Suprapubic skin (tissue), 4 donors: Measurements from ENCODE around the gene TNFRSF14. TPM values are rescaled to one million over a fixed set of nuclear protein-coding genes. Genes with fewer than 3 reads are reported as not detected.

Experiments used
- DNase-seq, 2 donors: peaks; one replicate each; pipeline ENCODE4 v3.0.0-alpha.2; 2019; ENCODE audit warnings: low spot score in 2 of 2
- H3K27ac ChIP-seq: fragments of 200-600 bp; sonication (generic); one replicate; pipeline ENCODE4 v1.5.1; 2019
- H3K27me3 ChIP-seq: fragments of 200-600 bp; sonication (generic); one replicate; pipeline ENCODE4 v1.5.1; 2019
- H3K36me3 ChIP-seq: fragments of 200-600 bp; sonication (generic); one replicate; pipeline ENCODE4 v1.5.1; 2019
- H3K4me1 ChIP-seq: fragments of 200-600 bp; sonication (generic); one replicate; pipeline ENCODE4 v1.5.1; 2019
- H3K4me3 ChIP-seq: fragments of 200-600 bp; sonication (generic); one replicate; pipeline ENCODE4 v1.5.1; 2019; ENCODE audit warnings: mild to moderate bottlenecking
- H3K9me3 ChIP-seq: fragments of 200-600 bp; sonication (generic); one replicate; pipeline ENCODE4 v1.5.1; 2019
- EP300 ChIP-seq: sonication (generic); formaldehyde crosslinking; IDR thresholded peaks from one replicate; pipeline ENCODE4 v1.6.1; 2017; ENCODE audit warnings: antibody characterized with exemption
- POLR2A ChIP-seq, 2 donors: fragments of 450-650 bp; IDR thresholded peaks; one replicate each; pipeline ENCODE4 v1.6.1; 2017; ENCODE audit warnings: antibody characterized with exemption in 2 of 2, mild to moderate bottlenecking in 2 of 2, moderate library complexity in 2 of 2
- POLR2AphosphoS5 ChIP-seq, 3 donors: sonication (generic); formaldehyde crosslinking; IDR thresholded peaks; one replicate each; pipeline ENCODE4 v1.6.1; 2017; ENCODE audit warnings: antibody characterized with exemption in 3 of 3
- WGBS: methylation state at CpG from one replicate; pipeline ENCODE4 v1.1.5; 2018; 5-methylcytosine and 5-hydroxymethylcytosine counted together
- total RNA-seq, 4 donors: library from RNA; depleted of rRNA; stranded (reverse); fragments of >200 nt; gene quantifications; one replicate each; pipeline ENCODE4 v1.1.0, GENCODE V29; 2016
- TF ChIP-seq, protein P1 (sequence below), 2 donors: fragments of 200-600 bp in 1 of 2; fragments of 450-650 bp in 1 of 2; sonication (generic) in 1 of 2; IDR thresholded peaks; one replicate each; pipeline ENCODE4 v1.5.1; 2016 to 2019; ENCODE audit warnings: antibody characterized with exemption in 2 of 2, mild to moderate bottlenecking in 1 of 2, moderate library complexity in 1 of 2

The TNFRSF14 gene
- total RNA-seq, 4 donors from 2014 or later, result 33.3 to 111 (median 60.9) TPM

- DNase-seq, result no peak
- no peaks in the 10 kb centered on the region for H3K9me3 ChIP-seq
- H3K27me3 ChIP-seq, result peaks cover 4% of the 10 kb centered on the region
- H3K4me1 ChIP-seq, result peaks cover 39% of the 10 kb centered on the region
- no peaks in the 10 kb centered on the region for H3K36me3 ChIP-seq
- H3K27ac ChIP-seq, result no peak overlapping the region
- TF ChIP-seq, protein P1, sequence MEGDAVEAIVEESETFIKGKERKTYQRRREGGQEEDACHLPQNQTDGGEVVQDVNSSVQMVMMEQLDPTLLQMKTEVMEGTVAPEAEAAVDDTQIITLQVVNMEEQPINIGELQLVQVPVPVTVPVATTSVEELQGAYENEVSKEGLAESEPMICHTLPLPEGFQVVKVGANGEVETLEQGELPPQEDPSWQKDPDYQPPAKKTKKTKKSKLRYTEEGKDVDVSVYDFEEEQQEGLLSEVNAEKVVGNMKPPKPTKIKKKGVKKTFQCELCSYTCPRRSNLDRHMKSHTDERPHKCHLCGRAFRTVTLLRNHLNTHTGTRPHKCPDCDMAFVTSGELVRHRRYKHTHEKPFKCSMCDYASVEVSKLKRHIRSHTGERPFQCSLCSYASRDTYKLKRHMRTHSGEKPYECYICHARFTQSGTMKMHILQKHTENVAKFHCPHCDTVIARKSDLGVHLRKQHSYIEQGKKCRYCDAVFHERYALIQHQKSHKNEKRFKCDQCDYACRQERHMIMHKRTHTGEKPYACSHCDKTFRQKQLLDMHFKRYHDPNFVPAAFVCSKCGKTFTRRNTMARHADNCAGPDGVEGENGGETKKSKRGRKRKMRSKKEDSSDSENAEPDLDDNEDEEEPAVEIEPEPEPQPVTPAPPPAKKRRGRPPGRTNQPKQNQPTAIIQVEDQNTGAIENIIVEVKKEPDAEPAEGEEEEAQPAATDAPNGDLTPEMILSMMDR (IDR thresholded peaks at IDR 0.05), result no peak
- TF ChIP-seq POLR2AphosphoS5 (IDR thresholded peaks at IDR 0.05) (no peak), EP300 (no peak), POLR2A (IDR thresholded peaks at IDR 0.05) (no peak)
- WGBS, result 90% methylated on average over 5 of the region's 5 CpGs
- H3K4me3 ChIP-seq, result no peak overlapping the region
Observed at GRCh38 chr1:2591233-2591580, 35.0 kb downstream of the TNFRSF14 start.

- no peaks in the 10 kb centered on the region for H3K9me3 ChIP-seq
- H3K27ac ChIP-seq, result no peak overlapping the region
- peak in 1 of 2 donors; percentile 54 for DNase-seq
- peaks cover 4% of the 10 kb centered on the region for H3K27me3 ChIP-seq
- TF ChIP-seq, protein P1 (IDR thresholded peaks at IDR 0.05), result no peak
- TF ChIP-seq EP300, result no peak
- no peak for TF ChIP-seq POLR2A (IDR thresholded peaks at IDR 0.05)
- no peak for TF ChIP-seq POLR2AphosphoS5 (IDR thresholded peaks at IDR 0.05)
- 94% methylated on average over 5 of the region's 12 CpGs for WGBS
- peaks cover 38% of the 10 kb centered on the region for H3K4me1 ChIP-seq
- H3K36me3 ChIP-seq, result no peaks in the 10 kb centered on the region
- no peak overlapping the region for H3K4me3 ChIP-seq
Observed at GRCh38 chr1:2591581-2592261, 35.5 kb downstream of the TNFRSF14 start.

DNA sequence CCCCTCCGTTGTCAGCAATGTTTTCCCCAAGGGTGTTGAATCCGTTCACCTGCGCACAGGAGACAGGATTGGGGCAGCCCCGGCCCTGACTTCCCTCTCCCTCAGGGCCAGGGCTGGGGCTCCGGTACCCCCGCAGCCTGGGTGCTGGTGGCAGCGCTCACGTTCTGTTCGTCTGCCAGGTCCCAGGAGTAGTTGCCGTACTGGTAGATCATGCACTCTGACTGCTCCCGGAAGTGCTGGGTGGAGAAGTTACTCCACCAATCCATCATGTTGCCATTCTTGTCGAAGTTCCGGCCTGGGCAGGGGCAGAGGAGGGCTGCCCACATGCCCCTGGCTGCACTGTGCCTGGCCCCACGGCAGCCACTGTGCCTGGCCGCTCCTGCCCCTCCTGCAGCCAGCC, 36.5 kb downstream of the TNFRSF14 start:
- H3K4me1 ChIP-seq, result peaks cover 29% of the 10 kb centered on the region
- H3K9me3 ChIP-seq, result no peaks in the 10 kb centered on the region
- no peak overlapping the region for H3K4me3 ChIP-seq
- H3K27ac ChIP-seq, result no peak overlapping the region
- DNase-seq, result peak in 1 of 2 donors; percentile 51
- H3K36me3 ChIP-seq, result no peaks in the 10 kb centered on the region
- TF ChIP-seq EP300, result no peak
- TF ChIP-seq, protein P1 (IDR thresholded peaks at IDR 0.05), result no peak
- TF ChIP-seq POLR2A (IDR thresholded peaks at IDR 0.05), result no peak
- TF ChIP-seq POLR2AphosphoS5 (IDR thresholded peaks at IDR 0.05), result no peak
- peaks cover 4% of the 10 kb centered on the region for H3K27me3 ChIP-seq
- WGBS, result 57% methylated on average over 6 of the region's 15 CpGs

DNA sequence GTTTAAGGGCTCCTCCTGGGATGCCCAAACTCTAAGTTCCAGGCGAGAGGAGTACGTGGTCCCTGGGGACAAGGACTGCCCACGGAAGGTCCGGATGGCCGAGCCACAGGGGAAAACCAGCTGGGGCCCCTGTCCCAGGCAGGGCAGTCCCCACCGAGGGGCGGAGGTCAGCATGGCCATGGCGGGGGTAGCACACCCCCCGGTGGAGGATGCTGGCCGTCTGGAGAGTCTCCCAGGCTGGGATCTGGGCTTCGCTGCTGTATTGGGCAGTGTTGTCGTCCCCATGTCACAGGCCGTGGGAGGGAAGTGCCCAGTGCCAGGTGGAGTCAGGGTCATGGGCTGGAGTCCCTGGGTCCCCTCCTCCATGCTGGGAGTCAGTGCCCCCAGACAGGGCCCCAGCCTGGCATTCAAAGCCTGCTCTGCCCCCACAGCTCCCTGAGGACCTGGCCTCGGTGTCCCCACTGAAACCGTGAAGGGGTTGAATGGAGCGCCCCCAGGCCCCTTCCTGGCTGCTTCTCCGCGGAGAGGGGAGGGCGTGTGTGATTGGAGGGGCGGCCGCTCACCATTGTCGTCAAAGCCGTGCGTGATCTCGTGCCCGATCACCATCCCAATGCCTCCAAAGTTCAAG, 37.2 kb downstream of the TNFRSF14 start:
- Histone ChIP-seq H3K27ac (no peak overlapping the region), H3K4me3 (peak overlapping the region; percentile 39), H3K27me3 (peaks cover 4% of the 10 kb centered on the region), H3K4me1 (peaks cover 22% of the 10 kb centered on the region), H3K36me3 (no peaks in the 10 kb centered on the region), H3K9me3 (no peaks in the 10 kb centered on the region)
- 54% methylated on average over 5 of the region's 26 CpGs for WGBS
- TF ChIP-seq POLR2AphosphoS5 (IDR thresholded peaks at IDR 0.05) (no peak), POLR2A (IDR thresholded peaks at IDR 0.05) (no peak), EP300 (no peak)
- TF ChIP-seq, protein P1 (IDR thresholded peaks at IDR 0.05), result no peak
- peak; percentile 60 to 77 for DNase-seq

DNA sequence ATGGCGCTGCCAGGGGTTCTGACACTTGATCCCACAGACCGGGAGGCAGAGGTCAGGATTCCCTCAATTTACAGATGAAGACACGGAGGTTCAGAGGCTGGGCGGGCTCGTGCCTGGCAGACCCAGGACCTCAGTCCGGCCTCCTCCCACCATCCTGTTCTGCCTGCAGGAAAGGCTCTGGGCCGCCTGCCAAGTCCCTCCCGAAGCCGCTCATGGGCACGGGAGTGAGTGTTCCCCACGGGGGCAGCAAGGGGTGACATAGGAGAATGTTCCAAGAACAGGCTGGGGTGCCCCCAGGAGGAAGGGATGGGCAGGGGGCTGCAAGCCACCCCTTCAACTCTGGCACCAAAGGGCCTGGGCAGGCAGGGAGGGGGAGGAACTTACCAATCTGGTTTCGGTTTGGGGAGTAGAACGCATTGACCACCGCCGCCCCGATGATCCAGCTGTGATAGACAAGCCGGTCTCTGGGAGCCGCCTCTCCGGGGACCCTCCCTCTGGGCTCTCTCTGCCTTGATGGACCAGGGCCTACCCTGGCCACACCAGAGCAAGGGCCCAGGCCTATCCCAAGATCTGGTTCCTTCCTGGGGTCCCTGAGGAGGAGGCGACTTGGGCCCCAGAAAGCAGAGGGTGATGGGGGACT, 38.0 kb downstream of the TNFRSF14 start:
- no peak for TF ChIP-seq POLR2AphosphoS5 (IDR thresholded peaks at IDR 0.05)
- no peak for TF ChIP-seq EP300
- TF ChIP-seq, protein P1 (IDR thresholded peaks at IDR 0.05), result no peak
- TF ChIP-seq POLR2A (IDR thresholded peaks at IDR 0.05), result no peak
- 42% methylated on average over 8 of the region's 20 CpGs for WGBS
- no peak overlapping the region for H3K27ac ChIP-seq
- peak; percentile 67 to 78 for DNase-seq
- H3K4me1 ChIP-seq, result peaks cover 21% of the 10 kb centered on the region
- peak overlapping the region; percentile 39 for H3K4me3 ChIP-seq
- H3K9me3 ChIP-seq, result no peaks in the 10 kb centered on the region
- H3K27me3 ChIP-seq, result peaks cover 4% of the 10 kb centered on the region
- no peaks in the 10 kb centered on the region for H3K36me3 ChIP-seq
